HG02970 (cell line): ENCODE results near the gene KIAA0930.

Experiments
- ATAC-seq: cut with Tn5 transposase; IDR thresholded peaks from one replicate; pipeline ENCODE4 v1.9.1; 2021; ENCODE audit warnings: mild to moderate bottlenecking, moderate library complexity, moderate number of reproducible peaks; ENCODE audit not compliant: unreplicated experiment, low FRiP score

Gene KIAA0930

GRCh38 chr22:45154383-45154782 lies 86.3 kb downstream of the KIAA0930 start:
- ATAC-seq, result no peak

- no peak for ATAC-seq
Measured at GRCh38 chr22:45151503-45151902, 89.2 kb downstream of the KIAA0930 start.

DNA sequence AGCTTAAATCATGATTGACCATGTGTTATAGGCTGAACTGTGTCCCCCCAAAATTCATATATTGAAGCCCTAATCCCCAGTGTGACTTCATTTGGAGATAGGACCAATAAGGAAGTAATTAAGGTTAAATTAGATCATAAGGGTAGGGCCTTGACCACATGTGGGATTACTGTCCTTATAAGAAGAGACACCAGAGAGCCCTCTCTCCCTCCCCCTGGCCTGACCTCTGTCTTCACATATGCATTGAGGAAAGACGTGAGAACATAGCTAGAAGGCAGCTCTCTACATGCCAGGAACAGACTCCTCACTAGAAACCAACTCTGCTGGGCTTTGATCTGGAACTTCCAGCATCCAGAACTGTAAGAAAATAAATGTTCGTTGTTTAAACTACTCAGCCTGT lies 90.6 kb downstream of the KIAA0930 start:
- ATAC-seq, result no peak

GRCh38 chr22:45149671-45150070 lies 91.0 kb downstream of the KIAA0930 start:
- no peak for ATAC-seq

GRCh38 chr22:45144916-45145315 lies 95.8 kb downstream of the KIAA0930 start:
- no peak for ATAC-seq

- ATAC-seq, result no peak
Measured at GRCh38 chr22:45142376-45142775, 98.3 kb downstream of the KIAA0930 start.
